ENCODE data around the gene STOML1.

STOML1 gene

DNA sequence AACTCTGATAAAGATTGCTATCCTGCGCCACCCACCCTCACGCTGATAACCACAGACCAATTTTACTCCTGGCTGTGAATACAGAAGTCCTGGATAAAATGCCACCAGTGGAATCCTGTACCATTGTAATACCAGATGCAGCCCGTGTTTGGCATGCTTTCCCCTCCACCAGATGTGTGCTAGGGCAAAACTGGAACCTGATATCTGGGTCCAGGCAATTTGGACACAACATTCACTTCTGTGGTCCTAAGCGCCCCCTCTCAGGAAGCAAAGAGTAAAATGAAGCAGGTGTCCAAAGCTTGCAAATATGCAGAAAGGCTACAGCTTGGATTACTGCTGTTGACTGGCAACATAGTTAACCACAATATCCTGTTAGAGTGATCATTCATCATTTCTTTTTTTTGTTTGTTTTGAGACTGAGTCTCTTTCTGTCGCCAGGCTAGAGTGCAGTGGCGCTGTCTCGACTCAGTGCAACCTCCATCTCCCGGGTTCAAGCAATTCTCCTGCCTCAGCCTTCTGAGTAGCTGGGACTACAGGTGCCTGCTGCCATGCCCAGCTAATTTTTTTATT is 33.0 kb downstream of the STOML1 start:
- DNase-seq, result no peak

DNA sequence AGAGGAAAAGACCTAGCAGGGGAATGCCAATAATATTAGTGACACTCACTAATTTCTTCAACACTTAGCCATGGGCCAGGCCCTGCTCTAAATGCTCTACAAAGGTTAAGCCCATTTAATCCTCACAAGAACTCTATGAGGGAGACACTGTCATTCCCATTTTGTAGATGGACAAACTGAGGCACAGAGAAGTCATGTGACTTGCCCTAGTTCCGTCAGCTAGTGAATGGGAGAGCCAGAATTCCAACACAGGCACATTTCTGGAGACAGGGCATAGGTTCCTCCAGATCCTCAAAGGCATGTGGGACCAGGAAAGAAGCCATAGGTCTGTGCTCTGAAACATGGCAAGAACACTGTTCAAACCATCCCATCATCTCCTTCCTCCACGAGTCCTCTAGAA is 34.3 kb downstream of the STOML1 start:
- DNase-seq, result no peak

DNA sequence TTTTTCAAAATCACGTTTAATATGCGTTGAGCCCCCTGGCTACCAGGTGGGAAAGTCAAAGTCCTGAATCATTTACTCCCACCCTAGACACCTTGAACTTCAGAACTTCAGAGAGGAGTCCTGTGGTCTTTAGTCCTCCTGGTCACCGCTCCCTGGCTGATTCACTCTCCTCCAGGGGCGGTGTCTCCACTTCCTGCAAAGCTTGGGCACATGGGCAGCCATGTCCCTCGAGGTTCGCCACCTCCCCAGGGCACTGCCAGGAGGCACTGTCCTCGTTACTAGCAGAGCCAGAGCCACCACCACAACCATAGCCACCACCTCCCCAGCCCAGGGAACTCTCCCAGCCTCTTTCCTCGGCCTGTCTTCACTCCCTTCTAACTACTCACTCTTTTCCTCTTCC is 34.8 kb downstream of the STOML1 start:
- no peak for DNase-seq

DNA sequence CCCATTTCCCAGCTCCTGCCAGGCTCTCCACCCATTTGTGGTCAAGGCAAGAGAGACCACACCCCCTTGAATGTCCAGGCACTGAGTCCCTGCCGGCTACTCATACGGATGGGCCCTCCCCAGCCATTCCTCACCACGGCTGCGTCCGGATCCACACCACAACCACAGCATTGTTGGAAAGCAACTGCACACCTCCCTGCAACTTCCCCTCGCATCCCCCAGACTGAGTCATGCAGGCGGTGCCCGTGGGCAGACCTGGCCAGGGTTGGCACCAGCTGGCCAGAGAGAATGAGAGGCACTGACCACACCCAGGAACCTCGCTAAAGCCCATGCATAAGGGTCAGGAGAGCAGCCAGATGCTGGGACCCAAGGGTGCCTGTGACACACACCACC is 35.4 kb downstream of the STOML1 start:
- DNase-seq, result no peak

DNA sequence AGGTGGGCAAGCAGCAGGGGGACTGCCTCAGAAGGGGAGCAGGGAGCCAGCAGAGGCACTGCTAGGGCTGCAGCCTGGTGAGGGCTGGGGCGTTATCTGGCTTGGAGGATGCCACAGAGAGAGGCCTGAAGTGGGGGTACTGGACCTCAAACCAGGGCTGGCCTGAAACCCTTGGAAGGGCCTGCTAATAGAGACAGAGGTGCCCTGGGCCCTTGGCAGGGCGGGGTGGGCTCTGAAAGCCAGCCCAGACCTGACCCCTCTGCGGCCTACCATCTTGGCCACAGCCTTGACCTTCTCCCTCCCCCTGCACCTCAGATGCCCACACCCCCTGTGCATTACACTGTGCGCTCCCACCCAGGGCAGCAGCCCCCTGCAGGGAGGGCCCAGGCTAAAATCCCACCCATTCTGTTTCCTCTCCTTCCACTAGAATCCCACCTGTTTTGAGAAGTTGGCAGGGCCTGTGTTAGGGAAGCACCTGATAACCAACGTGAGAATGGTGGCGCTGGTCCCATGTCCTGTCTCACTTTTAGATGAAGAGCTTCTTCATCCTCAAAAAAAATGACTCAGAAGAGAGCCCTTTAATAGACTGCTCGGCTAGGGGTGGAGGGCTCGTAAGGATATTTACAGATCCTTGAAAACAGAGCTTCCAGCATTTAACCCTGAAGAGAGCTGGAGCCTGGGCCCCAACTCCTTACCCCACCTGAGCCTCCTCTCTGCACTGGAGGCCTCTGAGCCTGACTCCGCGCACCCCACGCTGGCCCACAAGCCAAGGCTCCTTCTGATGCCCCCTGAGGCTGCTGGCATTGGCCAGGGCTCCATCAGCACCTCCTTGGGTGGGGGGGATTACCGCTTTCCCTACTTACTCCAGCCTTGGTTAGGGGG is 36.0 kb downstream of the STOML1 start:
- no peak for DNase-seq

DNA sequence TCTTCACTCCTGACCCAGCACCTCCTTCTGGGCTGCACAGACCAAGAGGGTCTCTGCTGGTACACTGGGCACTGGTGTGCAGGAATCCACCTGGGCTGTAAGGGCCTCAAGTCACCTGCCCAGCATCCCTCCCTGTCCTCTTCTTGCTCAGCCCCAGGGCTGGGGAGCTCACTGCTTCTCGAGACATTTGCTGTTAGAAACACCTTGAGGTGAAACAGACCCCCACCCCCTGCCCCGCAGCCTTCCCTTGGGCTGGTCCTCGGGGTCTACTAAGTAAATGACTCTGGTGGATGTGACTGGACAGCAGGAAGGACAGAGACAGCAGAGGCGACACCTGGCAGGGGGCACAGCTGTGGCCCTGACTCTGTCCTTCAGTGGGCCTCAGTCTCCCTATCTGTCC is 36.8 kb downstream of the STOML1 start:
- DNase-seq, result no peak

DNA sequence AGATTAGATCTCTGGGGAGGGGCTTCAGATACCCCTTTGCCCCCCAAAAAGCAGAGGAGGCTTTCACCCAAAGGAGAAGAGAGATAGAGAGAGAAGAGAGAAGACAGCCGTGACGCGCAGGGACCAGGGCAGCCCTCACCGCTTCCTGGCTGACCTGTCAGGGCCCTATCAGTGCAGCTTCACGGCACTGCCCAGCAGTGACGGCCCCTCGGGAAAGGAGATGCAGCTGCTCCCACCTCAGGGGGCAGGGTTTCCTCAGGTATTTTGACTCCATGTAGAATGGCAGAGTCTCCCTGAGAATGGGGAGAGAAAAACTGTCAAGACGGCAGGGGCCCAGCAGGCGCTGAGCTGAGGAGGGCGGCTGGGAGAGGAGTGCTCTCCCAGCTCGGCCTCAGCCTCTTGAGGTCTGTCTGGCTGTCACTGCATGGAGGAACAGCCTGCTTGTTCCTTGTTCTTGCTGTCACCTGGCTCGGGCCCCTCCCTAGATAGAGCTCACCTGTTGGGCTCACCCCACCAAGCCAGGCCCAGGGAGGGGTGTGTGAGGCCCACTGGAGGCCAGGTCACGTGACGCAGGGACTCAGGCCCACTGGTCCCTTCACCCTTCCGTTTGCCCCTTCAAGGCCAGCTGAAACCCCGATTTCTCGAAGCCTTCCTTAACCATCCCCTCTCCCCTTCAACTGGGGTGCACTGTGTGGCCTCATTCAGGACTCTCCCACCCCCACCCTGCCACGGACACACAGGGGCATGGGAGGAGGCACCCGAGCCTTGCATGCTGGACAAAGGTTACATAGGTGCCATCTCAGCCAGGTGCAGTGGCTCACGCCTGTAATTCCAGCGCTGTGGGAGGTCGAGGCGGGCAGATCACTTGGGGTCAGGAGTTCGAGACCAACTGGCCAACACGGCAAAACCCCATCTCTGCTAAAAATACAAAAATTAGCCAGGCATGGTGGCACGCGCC is 37.6 kb downstream of the STOML1 start:
- DNase-seq, result no peak

DNA sequence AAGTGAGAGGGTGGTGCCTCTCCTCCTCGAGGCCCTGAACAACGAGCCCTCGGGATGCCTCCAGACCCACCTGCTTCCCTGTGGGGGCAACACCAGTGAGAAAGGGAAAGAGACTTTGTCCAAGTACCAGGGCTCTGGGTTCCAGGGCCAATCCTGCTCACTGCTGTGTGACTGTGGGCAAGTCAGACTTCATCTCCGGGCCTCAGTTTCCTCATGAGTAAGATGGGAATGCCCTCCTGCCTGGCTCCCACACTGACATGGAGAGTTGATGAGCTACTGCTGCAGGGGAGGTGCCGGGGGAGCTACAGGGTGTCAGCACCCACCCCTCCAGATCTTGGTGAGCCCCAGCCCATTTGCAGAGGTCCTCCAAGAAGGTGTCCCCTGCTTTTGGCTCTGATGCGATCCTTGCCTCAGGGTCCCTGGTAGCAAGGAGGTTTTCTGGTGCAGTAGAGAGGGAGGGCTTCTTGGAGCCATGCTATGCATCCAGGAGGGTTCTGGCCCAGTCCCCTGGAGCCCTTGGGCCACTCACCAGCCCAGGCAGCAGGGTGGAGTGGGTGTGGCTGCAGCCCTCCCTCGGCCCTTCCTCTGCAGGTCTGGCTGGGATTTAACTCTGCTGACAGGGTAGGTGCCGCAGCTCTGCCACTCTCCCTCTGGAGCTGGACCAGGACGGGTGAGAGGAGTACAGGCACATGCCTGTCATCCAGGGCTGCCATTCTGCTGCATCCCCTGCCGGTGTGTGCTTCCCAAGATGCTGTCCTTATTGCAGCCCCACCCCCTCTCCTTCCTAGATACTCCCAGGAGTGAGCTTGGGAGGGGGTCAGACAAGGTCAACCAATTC is 39.0 kb downstream of the STOML1 start:
- DNase-seq, result no peak

DNA sequence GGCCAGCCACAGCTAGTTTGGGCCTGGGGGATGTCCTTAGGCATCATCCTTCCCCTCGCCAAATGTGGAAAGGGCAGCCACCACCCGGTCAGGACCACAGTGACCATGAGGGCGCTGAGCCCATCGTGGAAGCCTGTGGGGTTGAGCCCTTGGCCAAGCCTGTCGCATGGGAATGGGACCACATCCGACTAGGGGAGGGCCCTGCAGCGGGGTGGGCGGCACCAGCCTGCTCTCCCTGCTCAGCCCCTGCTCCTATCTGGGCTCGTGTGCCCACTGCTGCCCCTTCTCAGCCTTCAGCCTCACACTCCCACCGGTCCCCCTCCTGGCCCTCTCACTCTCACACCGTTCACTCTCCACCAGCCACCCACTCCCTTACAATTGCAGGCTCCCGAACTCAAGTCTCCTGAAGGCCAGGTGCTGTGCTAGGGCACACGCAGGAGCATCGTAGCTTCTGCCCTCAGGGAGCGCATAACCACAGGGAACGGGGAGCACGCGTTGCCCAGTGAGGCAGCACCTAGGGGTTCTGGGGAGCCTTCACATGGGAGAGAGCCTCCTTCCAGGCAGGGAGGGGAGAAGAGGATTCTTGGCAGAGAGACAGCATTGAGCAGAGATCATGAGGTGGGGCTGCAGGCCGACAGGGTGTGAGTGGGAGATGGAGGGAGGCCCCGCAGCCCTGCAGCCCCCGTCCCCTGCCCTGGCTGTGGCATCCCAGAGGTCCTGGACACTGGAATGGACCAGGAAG is 39.8 kb downstream of the STOML1 start:
- DNase-seq, result no peak

DNA sequence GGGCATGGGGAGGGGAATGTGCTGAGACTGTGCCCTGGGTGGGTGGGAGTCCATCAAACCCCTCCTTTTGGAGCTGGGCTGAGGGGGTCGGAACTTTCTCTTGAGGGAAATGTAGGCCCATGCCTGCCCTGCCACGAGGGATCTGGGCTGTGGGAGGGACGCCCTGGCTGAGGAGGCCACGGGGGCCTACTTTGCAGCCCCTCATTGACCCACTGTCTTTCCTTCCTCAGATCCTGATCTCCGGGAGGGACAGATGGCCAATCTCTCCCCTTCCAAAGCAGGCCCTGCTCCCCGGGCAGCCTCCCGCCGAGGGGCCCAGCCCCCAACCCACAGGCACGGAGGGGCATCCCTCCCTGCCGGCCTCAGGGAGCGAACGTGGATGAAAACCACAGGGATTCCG is 40.5 kb downstream of the STOML1 start:
- DNase-seq, result no peak

DNA sequence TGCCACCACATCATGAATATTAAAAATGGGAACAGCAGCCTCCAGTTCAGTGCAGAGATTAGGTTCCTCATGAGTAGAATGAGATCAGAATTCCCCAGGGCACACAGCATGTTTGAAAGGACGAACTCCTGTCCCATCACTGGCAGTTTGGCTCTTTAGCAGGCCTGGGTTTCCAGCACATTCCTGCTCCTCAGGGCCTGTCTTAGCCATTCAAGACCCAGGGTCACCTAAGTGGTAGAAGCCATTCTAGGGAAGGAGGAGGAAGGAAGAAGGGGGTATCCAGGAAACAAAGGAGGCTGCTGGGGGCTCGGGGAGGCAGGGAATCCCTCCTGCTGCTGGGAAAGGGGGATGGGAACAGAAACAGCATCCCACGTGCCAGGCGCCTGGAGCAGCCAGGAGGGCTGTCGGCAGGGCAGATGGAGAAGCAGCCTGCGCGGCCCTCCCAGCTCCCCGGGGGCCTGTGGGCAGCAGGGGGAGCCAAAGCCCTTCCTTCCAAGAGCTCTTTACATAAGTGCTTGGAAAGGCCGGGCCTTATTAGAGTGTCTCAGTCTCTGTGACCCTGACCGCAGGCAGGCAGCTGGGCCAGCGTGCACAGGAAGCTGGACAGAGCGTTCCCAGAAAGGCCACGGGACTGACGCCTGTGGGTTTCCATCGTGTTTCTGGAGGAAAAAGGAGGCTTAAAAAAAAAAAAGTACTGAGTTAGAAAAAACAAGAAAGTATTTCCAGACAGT is 41.1 kb downstream of the STOML1 start:
- no peak for DNase-seq

DNA sequence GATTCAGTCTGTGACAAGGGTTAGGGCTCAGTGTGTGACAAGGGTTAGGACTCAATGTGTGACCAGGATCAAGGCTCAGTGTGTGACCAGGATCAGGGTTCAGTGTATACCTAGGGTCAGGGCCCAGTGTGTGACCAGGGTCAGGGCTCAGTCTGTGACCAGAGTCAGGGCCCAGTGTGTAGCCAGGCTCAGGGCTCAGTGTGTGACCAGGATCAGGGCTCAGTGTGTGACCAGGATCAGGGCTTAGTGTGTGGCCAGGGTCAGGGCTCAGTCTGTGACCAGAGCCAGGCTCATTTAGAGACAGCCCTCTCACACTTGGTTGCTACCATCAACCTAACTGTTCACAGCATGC is 41.6 kb downstream of the STOML1 start:
- DNase-seq, result no peak

DNA sequence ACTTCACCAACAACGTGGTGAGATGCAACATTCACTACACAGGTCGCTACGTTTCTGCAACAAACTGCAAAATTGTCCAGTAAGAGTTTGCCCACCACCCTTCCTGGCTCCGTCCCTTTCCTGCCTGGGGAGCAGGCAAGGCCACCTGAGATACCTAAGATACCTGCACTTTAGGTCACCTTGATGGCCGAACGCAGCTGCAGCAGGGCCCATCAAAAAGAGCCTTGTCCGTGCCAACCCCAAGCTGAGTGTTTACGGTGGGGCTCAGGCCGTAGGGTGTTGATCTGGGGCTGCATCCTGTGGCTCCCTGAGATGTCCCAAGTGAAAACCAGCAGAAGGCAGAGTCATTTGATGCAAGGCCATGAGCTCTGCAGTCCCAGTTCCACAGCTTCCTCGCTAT is 42.6 kb downstream of the STOML1 start:
- no peak for DNase-seq

DNA sequence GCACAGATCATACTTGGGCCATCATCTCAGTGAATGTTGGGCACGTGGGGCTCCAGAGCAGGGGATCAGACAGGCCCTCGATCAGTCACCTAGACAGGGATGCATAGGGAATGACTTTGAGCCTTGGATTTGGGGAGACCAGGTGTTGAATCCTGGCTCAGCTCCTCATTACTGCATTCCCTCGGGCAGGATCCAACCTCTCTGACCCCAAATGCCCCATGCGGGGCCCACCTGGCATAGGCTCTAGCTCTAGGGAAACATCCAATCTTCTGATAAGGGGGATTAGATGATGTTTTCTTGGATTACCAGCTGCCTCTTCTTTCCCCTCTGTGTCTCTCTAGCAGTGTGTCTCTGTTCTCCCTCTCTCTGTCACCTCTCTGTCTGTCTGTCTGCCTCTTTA is 43.1 kb downstream of the STOML1 start:
- no peak for DNase-seq

DNA sequence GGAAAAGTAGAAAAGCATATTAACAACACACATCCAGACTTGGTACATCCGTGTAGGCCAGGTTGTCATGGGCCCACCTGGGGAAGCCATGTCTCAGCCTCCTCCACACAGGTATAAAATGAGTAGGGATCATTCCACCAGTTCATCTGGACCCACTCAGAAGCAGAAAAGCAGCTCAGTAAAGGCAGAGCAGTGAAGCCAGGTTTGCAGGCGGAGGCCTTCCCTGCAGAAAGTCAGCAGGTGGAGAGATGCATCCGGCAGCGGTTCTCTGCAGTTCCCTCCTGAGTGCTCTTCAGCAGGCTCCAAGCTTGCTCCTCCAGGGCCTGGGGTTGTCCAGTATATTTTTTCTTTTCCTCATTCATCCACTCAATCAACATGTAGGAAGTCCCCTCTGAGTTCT is 43.7 kb downstream of the STOML1 start:
- DNase-seq, result no peak

DNA sequence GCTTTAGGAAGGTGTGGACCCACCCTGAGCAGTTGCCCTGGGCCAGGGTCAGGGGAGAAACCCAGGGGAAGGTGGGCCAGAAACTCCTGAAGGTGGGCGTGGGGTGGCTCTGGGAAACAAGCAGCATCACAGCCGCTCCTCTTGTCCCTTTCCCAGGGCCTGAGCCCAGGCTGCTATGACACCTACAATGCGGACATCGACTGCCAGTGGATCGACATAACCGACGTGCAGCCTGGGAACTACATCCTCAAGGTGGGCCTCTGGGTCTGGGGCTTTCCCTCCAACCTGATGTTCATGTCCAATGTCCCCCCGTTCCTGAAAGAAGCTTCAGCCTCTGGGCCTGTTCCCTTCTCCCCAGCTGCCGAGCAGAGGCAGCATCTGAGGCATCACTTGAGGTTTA is 44.4 kb downstream of the STOML1 start:
- DNase-seq, result no peak

DNA sequence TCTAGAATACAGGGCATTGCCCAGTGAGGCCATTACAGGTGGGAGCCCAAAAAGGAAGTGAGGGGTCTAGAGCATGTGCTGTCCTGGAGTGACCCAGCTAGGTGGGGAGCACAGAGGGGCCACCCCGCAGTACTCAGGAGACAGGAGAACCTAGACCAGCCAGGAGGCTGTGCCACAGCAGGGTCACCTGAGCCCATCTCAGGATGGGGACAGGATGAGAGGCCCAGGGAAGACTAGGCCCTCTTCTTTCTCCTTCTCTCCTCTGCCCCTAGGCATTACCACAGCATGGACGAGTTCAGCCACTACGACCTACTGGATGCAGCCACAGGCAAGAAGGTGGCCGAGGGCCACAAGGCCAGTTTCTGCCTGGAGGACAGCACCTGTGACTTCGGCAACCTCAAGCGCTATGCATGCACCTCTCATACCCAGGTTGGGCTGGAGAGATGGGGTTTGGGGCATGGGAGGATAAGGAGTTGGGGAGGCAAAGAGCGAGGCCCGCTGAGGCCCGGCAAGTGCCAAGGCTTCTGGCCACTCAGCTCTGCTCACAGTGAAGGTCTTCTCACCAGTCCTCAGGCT is 45.2 kb downstream of the STOML1 start:
- no peak for DNase-seq

DNA sequence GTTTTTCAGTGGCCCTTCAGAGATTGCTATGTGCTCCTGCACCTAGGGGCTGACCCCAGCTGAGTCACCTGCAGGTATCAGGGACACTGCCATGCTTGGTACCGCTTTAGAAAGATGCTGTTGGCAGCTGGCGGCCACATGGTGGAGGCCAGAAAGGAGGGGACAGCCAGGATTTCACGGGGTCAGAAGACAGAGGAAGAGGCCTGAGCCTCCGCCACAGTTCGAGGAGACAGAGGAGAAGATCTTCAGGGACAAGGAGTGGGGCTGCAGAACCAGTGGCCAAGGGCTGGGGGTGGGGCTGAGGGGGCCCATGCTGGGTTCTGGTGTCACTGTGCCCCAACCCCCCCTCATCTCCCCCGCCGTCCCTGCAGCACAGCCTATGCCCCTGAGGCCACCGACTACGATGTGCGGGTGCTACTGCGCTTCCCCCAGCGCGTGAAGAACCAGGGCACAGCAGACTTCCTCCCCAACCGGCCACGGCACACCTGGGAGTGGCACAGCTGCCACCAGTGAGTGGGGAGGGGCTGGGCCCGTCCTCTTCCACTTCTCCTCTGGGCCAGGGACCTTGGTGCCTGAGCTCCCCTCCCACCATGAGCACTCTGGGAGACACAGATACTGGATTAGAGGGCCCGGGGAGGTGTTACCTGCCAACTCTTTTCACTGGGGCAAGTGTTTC is 45.9 kb downstream of the STOML1 start:
- DNase-seq, result no peak

DNA sequence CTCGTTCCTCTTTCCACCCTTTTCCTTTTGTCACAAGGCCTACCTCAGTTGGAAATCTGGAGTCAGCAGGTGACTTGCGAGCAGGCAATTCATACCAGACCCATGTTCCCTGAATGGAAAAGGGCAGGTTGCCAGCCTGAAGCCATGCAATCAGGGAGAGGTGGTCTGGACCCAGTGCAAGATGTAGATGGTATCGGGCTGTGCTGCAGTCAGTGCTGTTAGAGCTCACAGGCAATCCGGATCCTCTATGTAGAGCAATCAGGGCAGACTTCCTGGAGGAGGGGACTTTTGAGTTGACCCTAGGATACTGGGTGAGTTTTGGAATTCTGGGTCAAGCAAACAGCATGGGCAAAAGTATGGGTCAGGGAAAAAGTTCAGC is 47.0 kb downstream of the STOML1 start:
- no peak for DNase-seq

All from NCI-H1417 treated with DMSO at 0.1 percent for 48 hours (cell line).